Fibroblast of skin of back (primary cell): Measurements from ENCODE around the gene GOLGA5.

Experiments
- DNase-seq: peaks from one replicate; pipeline ENCODE4 v3.0.0-alpha.2; 2013

Gene GOLGA5

GRCh38 chr14:92880851-92881250, 86.7 kb downstream of the GOLGA5 start:
- DNase-seq, result no peak

- no peak for DNase-seq
Observed at GRCh38 chr14:92883066-92883465, 89.0 kb downstream of the GOLGA5 start.

GRCh38 chr14:92884410-92884809, 90.3 kb downstream of the GOLGA5 start:
- DNase-seq, result no peak

GRCh38 chr14:92885279-92886061, 91.4 kb downstream of the GOLGA5 start:
- DNase-seq, result no peak

- no peak for DNase-seq
Observed at GRCh38 chr14:92886337-92886736, 92.2 kb downstream of the GOLGA5 start.

GRCh38 chr14:92887157-92887556, 93.1 kb downstream of the GOLGA5 start:
- DNase-seq, result no peak

GRCh38 chr14:92888896-92889295, 94.8 kb downstream of the GOLGA5 start:
- DNase-seq, result no peak
